Measurements from ENCODE around the gene ELFN2. TPM values are rescaled to one million over a fixed set of nuclear protein-coding genes. Genes with fewer than 3 reads are reported as not detected.

Gene ELFN2
- total RNA-seq, 1 donor from 2014 or later: 0.97 TPM

GRCh38 chr22:37431801-37432707 lies 4.8 kb upstream of the ELFN2 start:
- H3K9me3 Mint-ChIP-seq (ENCODE audit: unreplicated experiment): peaks cover 5% of the 10 kb centered on the region
- H3K4me1 Mint-ChIP-seq (ENCODE audit: unreplicated experiment): peaks cover 38% of the 10 kb centered on the region
- H3K27me3 Mint-ChIP-seq (ENCODE audit: unreplicated experiment): no peaks in the 10 kb centered on the region
- H3K36me3 Mint-ChIP-seq (ENCODE audit: unreplicated experiment): peaks cover 2% of the 10 kb centered on the region
- no peak for DNase-seq (ENCODE audit: extremely low spot score, unreplicated experiment)
- TF ChIP-seq, protein P1, sequence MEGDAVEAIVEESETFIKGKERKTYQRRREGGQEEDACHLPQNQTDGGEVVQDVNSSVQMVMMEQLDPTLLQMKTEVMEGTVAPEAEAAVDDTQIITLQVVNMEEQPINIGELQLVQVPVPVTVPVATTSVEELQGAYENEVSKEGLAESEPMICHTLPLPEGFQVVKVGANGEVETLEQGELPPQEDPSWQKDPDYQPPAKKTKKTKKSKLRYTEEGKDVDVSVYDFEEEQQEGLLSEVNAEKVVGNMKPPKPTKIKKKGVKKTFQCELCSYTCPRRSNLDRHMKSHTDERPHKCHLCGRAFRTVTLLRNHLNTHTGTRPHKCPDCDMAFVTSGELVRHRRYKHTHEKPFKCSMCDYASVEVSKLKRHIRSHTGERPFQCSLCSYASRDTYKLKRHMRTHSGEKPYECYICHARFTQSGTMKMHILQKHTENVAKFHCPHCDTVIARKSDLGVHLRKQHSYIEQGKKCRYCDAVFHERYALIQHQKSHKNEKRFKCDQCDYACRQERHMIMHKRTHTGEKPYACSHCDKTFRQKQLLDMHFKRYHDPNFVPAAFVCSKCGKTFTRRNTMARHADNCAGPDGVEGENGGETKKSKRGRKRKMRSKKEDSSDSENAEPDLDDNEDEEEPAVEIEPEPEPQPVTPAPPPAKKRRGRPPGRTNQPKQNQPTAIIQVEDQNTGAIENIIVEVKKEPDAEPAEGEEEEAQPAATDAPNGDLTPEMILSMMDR (IDR thresholded peaks at IDR 0.05): no peak
- H3K27ac Mint-ChIP-seq (ENCODE audit: unreplicated experiment): peak overlapping the region; percentile 79
- H3K4me3 Mint-ChIP-seq (ENCODE audit: unreplicated experiment): peak overlapping the region; percentile 8

DNA sequence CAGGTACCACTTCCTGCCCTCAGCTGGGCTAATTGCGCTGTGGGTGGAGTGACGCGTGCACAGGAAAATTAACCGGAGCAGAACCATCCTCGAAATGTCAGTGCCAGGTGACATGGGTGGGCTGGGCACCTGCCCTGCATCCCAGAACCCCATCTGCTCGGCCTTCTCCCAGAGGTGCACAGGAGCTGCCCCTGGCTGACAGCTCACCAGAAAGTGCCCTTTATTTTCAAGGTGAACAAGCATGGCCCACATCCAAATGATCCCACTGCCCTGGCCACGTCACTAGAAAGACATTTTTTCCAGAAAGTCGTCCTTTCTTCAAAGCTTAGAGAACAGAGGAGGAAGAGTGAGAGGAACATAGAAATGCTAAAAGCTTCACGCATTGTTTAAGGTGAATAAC lies 4.1 kb upstream of the ELFN2 start:
- Mint-ChIP-seq H3K9me3 (ENCODE audit: unreplicated experiment) (peaks cover 5% of the 10 kb centered on the region), H3K4me3 (ENCODE audit: unreplicated experiment) (no peak overlapping the region), H3K27me3 (ENCODE audit: unreplicated experiment) (peaks cover under 1% of the 10 kb centered on the region), H3K4me1 (ENCODE audit: unreplicated experiment) (peaks cover 41% of the 10 kb centered on the region), H3K36me3 (ENCODE audit: unreplicated experiment) (peaks cover 2% of the 10 kb centered on the region), H3K27ac (ENCODE audit: unreplicated experiment) (peak overlapping the region; percentile 79)
- TF ChIP-seq, protein P1 (IDR thresholded peaks at IDR 0.05): no peak
- no peak for DNase-seq (ENCODE audit: extremely low spot score, unreplicated experiment)

- Mint-ChIP-seq H3K36me3 (ENCODE audit: unreplicated experiment) (peaks cover 2% of the 10 kb centered on the region), H3K27me3 (ENCODE audit: unreplicated experiment) (peaks cover 4% of the 10 kb centered on the region), H3K9me3 (ENCODE audit: unreplicated experiment) (peaks cover 5% of the 10 kb centered on the region), H3K27ac (ENCODE audit: unreplicated experiment) (peak overlapping the region; percentile 79), H3K4me1 (ENCODE audit: unreplicated experiment) (peaks cover 45% of the 10 kb centered on the region), H3K4me3 (ENCODE audit: unreplicated experiment) (no peak overlapping the region)
- no peak for DNase-seq (ENCODE audit: extremely low spot score, unreplicated experiment)
- TF ChIP-seq, protein P1 (IDR thresholded peaks at IDR 0.05): no peak
These were observed 3.7 kb upstream of the ELFN2 start for GRCh38 chr22:37430941-37431340.

GRCh38 chr22:37428649-37429586 lies 1.6 kb upstream of the ELFN2 start:
- no peak for DNase-seq (ENCODE audit: extremely low spot score, unreplicated experiment)
- TF ChIP-seq, protein P1 (IDR thresholded peaks at IDR 0.05): peak; percentile 79
- Mint-ChIP-seq H3K4me1 (ENCODE audit: unreplicated experiment) (peaks cover 43% of the 10 kb centered on the region), H3K36me3 (ENCODE audit: unreplicated experiment) (peaks cover 2% of the 10 kb centered on the region), H3K27ac (ENCODE audit: unreplicated experiment) (no peak overlapping the region), H3K4me3 (ENCODE audit: unreplicated experiment) (peak overlapping the region; percentile 36), H3K27me3 (ENCODE audit: unreplicated experiment) (peaks cover 12% of the 10 kb centered on the region), H3K9me3 (ENCODE audit: unreplicated experiment) (peaks cover 5% of the 10 kb centered on the region)

Measured in osteocyte (in vitro differentiated cells).